Panc1 (cell line): ENCODE data around the gene BTBD17. TPM values are rescaled to one million over a fixed set of nuclear protein-coding genes. Genes with fewer than 3 reads are reported as not detected.

Source experiments
- ATAC-seq: fragments of 200-7000 bp; cut with Tn5 transposase; 2 replicates; pipeline ENCODE4 v1.9.1; 2020; ENCODE audit warnings: mild to moderate bottlenecking, moderate library complexity
- BruUV-seq: library from RNA; stranded (reverse); fragments of 400-500 nt; replicated peaks from 2 replicates; lab custom pipeline; 2021; lab: Mats Ljungman, UMichigan
- CTCF ChIA-PET: fragments of 300-600 bp; sonication (Branson Sonifier 250); formaldehyde crosslinking; loops from one replicate; lab custom pipeline; 2022; ENCODE audit warnings: antibody characterized with exemption; lab: Charles Lee
- POLR2A ChIA-PET: fragments of 300-600 bp; sonication (Branson Sonifier 250); formaldehyde crosslinking; loops from one replicate; lab custom pipeline; 2022; ENCODE audit warnings: antibody characterized with exemption; lab: Charles Lee
- DNase-seq: peaks from one replicate; pipeline ENCODE4 v3.0.0-alpha.2; 2010; ENCODE audit warnings: low read depth, low spot score
- H3K27ac ChIP-seq: 2 replicates; pipeline ENCODE4 v1.5.1; 2011; ENCODE audit warnings: mild to moderate bottlenecking, low read length, inconsistent platforms
- H3K27me3 ChIP-seq: fragments of 200-500 bp; sonication (Bioruptor generic); 2 replicates; pipeline ENCODE4 v1.6.0; 2014; ENCODE audit warnings: low read length, inconsistent platforms; ENCODE audit not compliant: control insufficient read depth, insufficient read depth
- H3K36me3 ChIP-seq: fragments of 200-500 bp; sonication (Bioruptor generic); 2 replicates; pipeline ENCODE4 v1.5.1; 2014; ENCODE audit warnings: inconsistent platforms, mild to moderate bottlenecking, low read length, moderate library complexity; ENCODE audit not compliant: control insufficient read depth, insufficient read depth
- H3K4me1 ChIP-seq: 2 replicates; pipeline ENCODE4 v1.5.1; 2011; ENCODE audit warnings: inconsistent platforms, mild to moderate bottlenecking, low read length, moderate library complexity; ENCODE audit not compliant: control insufficient read depth, insufficient read depth
- H3K4me3 ChIP-seq, 2 experiments: 2 replicates each; pipeline ENCODE4 v1.5.1; 2011 to 2012; ENCODE audit warnings: low read depth in 2 of 2, low read length in 2 of 2, mild to moderate bottlenecking in 2 of 2, inconsistent platforms in 1 of 2, moderate library complexity in 1 of 2
- H3K9me3 ChIP-seq: fragments of 200-500 bp; sonication (Bioruptor generic); 2 replicates; pipeline ENCODE4 v1.5.1; 2014; ENCODE audit warnings: low read depth, mild to moderate bottlenecking, inconsistent platforms, low read length, moderate library complexity; ENCODE audit not compliant: control insufficient read depth, insufficient read depth
- POLR2AphosphoS5 ChIP-seq: IDR thresholded peaks from 2 replicates; pipeline ENCODE4 v1.6.1; 2012; ENCODE audit warnings: mild to moderate bottlenecking, low read depth, low read length, moderate library complexity
- SIN3A ChIP-seq: IDR thresholded peaks from 2 replicates; pipeline ENCODE4 v1.6.1; 2012; ENCODE audit warnings: low read depth, mild to moderate bottlenecking, low read length, moderate library complexity, borderline replicate concordance; ENCODE audit not compliant: insufficient read depth
- TCF7L2 ChIP-seq: IDR thresholded peaks from 2 replicates; pipeline ENCODE4 v1.6.1; 2011; ENCODE audit warnings: mild to moderate bottlenecking, low read depth, low read length, inconsistent platforms
- in situ Hi-C: cut with HindIII; loops from 2 replicates; pipeline ENCODE4 v1.10.0; 2016; ENCODE audit warnings: low sequenced_read_pairs, low pct_unique_long_range_greater_than_20kb
- intact Hi-C: fragments of 100-400 bp; cut with micrococcal nuclease; formaldehyde crosslinking; loops from one replicate; pipeline ENCODE4 v1.10.0; 2022; ENCODE audit not compliant: unreplicated experiment
- total RNA-seq: library from RNA; stranded (reverse); gene quantifications from one replicate; pipeline ENCODE4 v1.2.1, GENCODE V29; 2021; ENCODE audit not compliant: unreplicated experiment
- TF ChIP-seq, protein P1 (sequence below): fragments of 450-650 bp; IDR thresholded peaks from 2 replicates; pipeline ENCODE4 v1.5.1; 2017; ENCODE audit warnings: mild to moderate bottlenecking
- TF ChIP-seq, protein P2 (sequence below), 2 experiments: IDR thresholded peaks; 2 replicates each; pipeline ENCODE4 v1.6.1; 2011 to 2012; ENCODE audit warnings: low read depth in 2 of 2, control low read depth in 1 of 2, low read length in 1 of 2, mild to moderate bottlenecking in 1 of 2, moderate library complexity in 1 of 2; ENCODE audit not compliant: insufficient read depth in 1 of 2

The BTBD17 gene
- total RNA-seq, 1 experiment from 2014 or later = not detected

DNA sequence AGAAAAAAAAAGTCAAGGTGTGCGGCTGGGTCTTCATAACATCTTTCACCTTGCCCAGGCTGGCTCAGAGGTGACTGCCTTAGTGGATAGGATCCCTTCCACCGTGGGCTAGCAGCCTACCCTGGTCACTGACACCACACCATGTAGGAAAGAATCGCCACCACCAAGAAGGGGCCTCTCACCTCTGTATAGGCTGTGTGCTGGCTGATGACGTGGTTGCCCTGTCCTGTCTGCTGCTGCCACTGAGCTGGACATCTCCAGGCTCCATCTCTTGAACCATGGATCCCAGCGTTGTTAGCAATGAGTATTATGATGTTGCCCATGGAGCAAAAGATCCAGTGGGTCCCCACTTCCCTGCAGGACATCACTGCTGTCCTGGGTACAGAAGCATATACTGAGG, 5.5 kb upstream of the BTBD17 start, which contains the start of gene GPR142:
TSS of gene GPR142 (plus strand) at position 301 of the 400 bp plus-strand sequence. CDS start 2,035 bp downstream, outside the sequence.
- no TSS peak for BruUV-seq
- POLR2A ChIA-PET = no interaction called here
- intact Hi-C loops = loop anchor here (5.0 kb wide), 2 partner anchors 165 to 230 kb away; partner anchors contain the start of gene CD300LB

DNA sequence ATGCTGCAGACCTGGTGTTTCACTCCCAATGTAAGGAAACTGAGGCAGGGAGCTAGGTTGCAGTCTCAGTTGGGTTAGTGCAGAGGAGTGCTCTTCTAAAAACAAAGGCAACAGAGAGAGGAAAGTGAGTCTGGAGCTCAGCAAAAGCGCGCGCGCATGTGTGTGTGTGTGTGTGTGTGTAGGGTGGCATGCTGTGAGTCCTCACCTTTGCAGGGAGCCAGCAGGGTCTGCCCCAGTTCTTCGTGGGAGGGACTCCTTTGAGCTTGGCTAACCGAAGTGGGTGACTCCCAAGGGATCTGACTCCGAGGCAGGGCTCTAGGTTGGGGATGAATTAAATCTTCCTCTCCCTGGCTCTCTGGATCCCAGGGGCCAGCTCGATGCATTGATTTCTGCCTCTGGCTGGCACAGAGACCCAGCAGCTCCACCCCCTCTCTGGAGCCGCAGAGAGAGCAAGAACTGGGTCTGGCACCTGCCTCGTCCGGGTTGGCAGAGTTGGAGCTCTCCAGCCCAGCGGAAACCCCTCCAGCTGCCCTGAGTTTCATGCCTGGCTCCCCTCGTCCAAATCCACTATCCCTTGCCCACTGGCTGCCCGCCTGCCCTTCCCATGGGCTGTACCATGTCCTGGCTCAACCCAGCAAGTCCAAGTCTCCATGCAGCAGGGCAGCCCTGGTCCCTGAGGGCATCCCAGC, 1.3 kb upstream of the BTBD17 start:
- ChIA-PET CTCF (interaction anchor here (0.5 to 1.4 kb wide), 8 partner anchors 8 to 420 kb away, joined by 3 to 7 read pairs (median 4); no protein-coding TSS in a partner anchor), POLR2A (no interaction called here)
- Histone ChIP-seq H3K9me3 (no peaks in the 10 kb centered on the region), H3K27me3 (no peaks in the 10 kb centered on the region), H3K4me1 (no peaks in the 10 kb centered on the region), H3K27ac (no peak overlapping the region), H3K4me3 (no peak overlapping the region), H3K36me3 (no peaks in the 10 kb centered on the region)
- no peak for ATAC-seq
- BruUV-seq = no TSS peak
- intact Hi-C loops (no loop called here), in situ Hi-C loops (no loop called here)
- no peak for DNase-seq
- no peak for TF ChIP-seq POLR2AphosphoS5
- no peak for TF ChIP-seq TCF7L2
- TF ChIP-seq, protein P1, sequence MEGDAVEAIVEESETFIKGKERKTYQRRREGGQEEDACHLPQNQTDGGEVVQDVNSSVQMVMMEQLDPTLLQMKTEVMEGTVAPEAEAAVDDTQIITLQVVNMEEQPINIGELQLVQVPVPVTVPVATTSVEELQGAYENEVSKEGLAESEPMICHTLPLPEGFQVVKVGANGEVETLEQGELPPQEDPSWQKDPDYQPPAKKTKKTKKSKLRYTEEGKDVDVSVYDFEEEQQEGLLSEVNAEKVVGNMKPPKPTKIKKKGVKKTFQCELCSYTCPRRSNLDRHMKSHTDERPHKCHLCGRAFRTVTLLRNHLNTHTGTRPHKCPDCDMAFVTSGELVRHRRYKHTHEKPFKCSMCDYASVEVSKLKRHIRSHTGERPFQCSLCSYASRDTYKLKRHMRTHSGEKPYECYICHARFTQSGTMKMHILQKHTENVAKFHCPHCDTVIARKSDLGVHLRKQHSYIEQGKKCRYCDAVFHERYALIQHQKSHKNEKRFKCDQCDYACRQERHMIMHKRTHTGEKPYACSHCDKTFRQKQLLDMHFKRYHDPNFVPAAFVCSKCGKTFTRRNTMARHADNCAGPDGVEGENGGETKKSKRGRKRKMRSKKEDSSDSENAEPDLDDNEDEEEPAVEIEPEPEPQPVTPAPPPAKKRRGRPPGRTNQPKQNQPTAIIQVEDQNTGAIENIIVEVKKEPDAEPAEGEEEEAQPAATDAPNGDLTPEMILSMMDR = no peak
- TF ChIP-seq, protein P2, sequence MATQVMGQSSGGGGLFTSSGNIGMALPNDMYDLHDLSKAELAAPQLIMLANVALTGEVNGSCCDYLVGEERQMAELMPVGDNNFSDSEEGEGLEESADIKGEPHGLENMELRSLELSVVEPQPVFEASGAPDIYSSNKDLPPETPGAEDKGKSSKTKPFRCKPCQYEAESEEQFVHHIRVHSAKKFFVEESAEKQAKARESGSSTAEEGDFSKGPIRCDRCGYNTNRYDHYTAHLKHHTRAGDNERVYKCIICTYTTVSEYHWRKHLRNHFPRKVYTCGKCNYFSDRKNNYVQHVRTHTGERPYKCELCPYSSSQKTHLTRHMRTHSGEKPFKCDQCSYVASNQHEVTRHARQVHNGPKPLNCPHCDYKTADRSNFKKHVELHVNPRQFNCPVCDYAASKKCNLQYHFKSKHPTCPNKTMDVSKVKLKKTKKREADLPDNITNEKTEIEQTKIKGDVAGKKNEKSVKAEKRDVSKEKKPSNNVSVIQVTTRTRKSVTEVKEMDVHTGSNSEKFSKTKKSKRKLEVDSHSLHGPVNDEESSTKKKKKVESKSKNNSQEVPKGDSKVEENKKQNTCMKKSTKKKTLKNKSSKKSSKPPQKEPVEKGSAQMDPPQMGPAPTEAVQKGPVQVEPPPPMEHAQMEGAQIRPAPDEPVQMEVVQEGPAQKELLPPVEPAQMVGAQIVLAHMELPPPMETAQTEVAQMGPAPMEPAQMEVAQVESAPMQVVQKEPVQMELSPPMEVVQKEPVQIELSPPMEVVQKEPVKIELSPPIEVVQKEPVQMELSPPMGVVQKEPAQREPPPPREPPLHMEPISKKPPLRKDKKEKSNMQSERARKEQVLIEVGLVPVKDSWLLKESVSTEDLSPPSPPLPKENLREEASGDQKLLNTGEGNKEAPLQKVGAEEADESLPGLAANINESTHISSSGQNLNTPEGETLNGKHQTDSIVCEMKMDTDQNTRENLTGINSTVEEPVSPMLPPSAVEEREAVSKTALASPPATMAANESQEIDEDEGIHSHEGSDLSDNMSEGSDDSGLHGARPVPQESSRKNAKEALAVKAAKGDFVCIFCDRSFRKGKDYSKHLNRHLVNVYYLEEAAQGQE (IDR thresholded peaks at IDR 0.05; ENCODE audit: insufficient read depth in 1 of 2, low read depth in 2 of 2, low read length in 1 of 2) = no peak
- no peak for TF ChIP-seq SIN3A

More for the DNA sequence above, 5.5 kb upstream of the BTBD17 start, which contains the start of gene GPR142:
- Histone ChIP-seq H3K27me3 (no peaks in the 10 kb centered on the region), H3K4me3 (no peak within 1 kb of the TSS), H3K4me1 (no peaks in the 10 kb centered on the region), H3K9me3 (no peaks in the 10 kb centered on the region), H3K27ac (no peak within 1 kb of the TSS), H3K36me3 (no peaks in the 10 kb centered on the region)
- CTCF ChIA-PET = interaction anchor here (0.6 to 2.8 kb wide), 12 partner anchors 8 to 125 kb away, joined by 3 to 20 read pairs (median 4); no protein-coding TSS in a partner anchor
- in situ Hi-C loops = no loop called here
- no peak for DNase-seq
- TF ChIP-seq, protein P2 (IDR thresholded peaks at IDR 0.05; ENCODE audit: insufficient read depth in 1 of 2, low read depth in 2 of 2, low read length in 1 of 2) = no peak
- TF ChIP-seq SIN3A (no peak), TCF7L2 (no peak), POLR2AphosphoS5 (no peak)
- TF ChIP-seq, protein P1 = no peak
- no peak for ATAC-seq
